Measurements from ENCODE around the gene SURF4.

GRCh38 chr9:133347515-133347984 is 28.3 kb downstream of the SURF4 start:
- TF ChIP-seq, protein P1, sequence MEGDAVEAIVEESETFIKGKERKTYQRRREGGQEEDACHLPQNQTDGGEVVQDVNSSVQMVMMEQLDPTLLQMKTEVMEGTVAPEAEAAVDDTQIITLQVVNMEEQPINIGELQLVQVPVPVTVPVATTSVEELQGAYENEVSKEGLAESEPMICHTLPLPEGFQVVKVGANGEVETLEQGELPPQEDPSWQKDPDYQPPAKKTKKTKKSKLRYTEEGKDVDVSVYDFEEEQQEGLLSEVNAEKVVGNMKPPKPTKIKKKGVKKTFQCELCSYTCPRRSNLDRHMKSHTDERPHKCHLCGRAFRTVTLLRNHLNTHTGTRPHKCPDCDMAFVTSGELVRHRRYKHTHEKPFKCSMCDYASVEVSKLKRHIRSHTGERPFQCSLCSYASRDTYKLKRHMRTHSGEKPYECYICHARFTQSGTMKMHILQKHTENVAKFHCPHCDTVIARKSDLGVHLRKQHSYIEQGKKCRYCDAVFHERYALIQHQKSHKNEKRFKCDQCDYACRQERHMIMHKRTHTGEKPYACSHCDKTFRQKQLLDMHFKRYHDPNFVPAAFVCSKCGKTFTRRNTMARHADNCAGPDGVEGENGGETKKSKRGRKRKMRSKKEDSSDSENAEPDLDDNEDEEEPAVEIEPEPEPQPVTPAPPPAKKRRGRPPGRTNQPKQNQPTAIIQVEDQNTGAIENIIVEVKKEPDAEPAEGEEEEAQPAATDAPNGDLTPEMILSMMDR (IDR thresholded peaks at IDR 0.05) = no peak
- TF ChIP-seq MAFK (IDR thresholded peaks at IDR 0.05; ENCODE audit: partially characterized antibody) (no peak), RAD21 (conservative IDR thresholded peaks at IDR 0.05 in 1 of 2, IDR thresholded peaks at IDR 0.05 in 1 of 2) (no peak), ZFP36 (IDR thresholded peaks at IDR 0.05; ENCODE audit: borderline replicate concordance, partially characterized antibody) (no peak), MYC (IDR thresholded peaks at IDR 0.05; ENCODE audit: borderline replicate concordance, low read length) (no peak), NPAS2 (CRISPR knock-in tag; IDR thresholded peaks at IDR 0.05; ENCODE audit: borderline replicate concordance) (no peak), CEBPB (IDR thresholded peaks at IDR 0.05) (no peak), EP300 (IDR thresholded peaks at IDR 0.05) (no peak), BHLHE40 (IDR thresholded peaks at IDR 0.05; ENCODE audit: low read depth, low read length) (no peak)
- TF ChIP-seq, protein P2, sequence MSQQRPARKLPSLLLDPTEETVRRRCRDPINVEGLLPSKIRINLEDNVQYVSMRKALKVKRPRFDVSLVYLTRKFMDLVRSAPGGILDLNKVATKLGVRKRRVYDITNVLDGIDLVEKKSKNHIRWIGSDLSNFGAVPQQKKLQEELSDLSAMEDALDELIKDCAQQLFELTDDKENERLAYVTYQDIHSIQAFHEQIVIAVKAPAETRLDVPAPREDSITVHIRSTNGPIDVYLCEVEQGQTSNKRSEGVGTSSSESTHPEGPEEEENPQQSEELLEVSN (IDR thresholded peaks at IDR 0.05; ENCODE audit: borderline replicate concordance, low read depth) = no peak
